ENCODE data around the gene GRM2. TPM values are rescaled to one million over a fixed set of nuclear protein-coding genes. Genes with fewer than 3 reads are reported as not detected.
A peak's percentile ranks its signal among the peaks of the same experiment; 100 is the strongest.

The GRM2 gene
- total RNA-seq, 4 donors from 2014 or later: 0.16 to 0.27 TPM; not detected in 2

GRCh38 chr3:51717947-51718346 is 11.1 kb downstream of the GRM2 start:
- 60 to 78% methylated on average over 1 to 7 of the region's 7 CpGs for WGBS, 2 donors (ENCODE audit: low coverage in 1 of 2)
- no peaks in the 10 kb centered on the region for H3K4me1 ChIP-seq
- DNase-seq: no peak
- in situ Hi-C loops (cut with MboI; ENCODE audit: low pct_ligation_motif_present in 1 of 4, low pct_unique_long_range_greater_than_20kb in 1 of 4, low sequenced_read_pairs in 3 of 4) (no loop called here), intact Hi-C loops (cut with DNase I; ENCODE audit: low total_unique reads) (no loop called here)
- no peaks in the 10 kb centered on the region for H3K36me3 ChIP-seq
- no peaks in the 10 kb centered on the region for H3K9me3 ChIP-seq
- H3K27me3 ChIP-seq: no peaks in the 10 kb centered on the region
- no peak overlapping the region for H3K4me3 ChIP-seq
- H3K27ac ChIP-seq: no peak overlapping the region
- TF ChIP-seq POLR2AphosphoS5 (IDR thresholded peaks at IDR 0.05): no peak
- TF ChIP-seq POLR2A (IDR thresholded peaks at IDR 0.05): no peak
- TF ChIP-seq EP300 (IDR thresholded peaks at IDR 0.05; ENCODE audit: low read depth): no peak
- no peak for TF ChIP-seq CTCF (IDR thresholded peaks at IDR 0.05)

GRCh38 chr3:51718547-51719409 is 11.9 kb downstream of the GRM2 start:
- H3K4me3 ChIP-seq: no peak overlapping the region
- peak; percentile 73 for DNase-seq
- 40% methylated on average over 16 of the region's 16 CpGs; no CpG with 5 or more reads in 1 of the 2 donors for WGBS, 2 donors (ENCODE audit: low coverage in 1 of 2)
- no peaks in the 10 kb centered on the region for H3K27me3 ChIP-seq
- TF ChIP-seq POLR2A (IDR thresholded peaks at IDR 0.05) (no peak), EP300 (IDR thresholded peaks at IDR 0.05; ENCODE audit: low read depth) (no peak), CTCF (IDR thresholded peaks at IDR 0.05) (peak; percentile 29 to 67 (median 57)), POLR2AphosphoS5 (IDR thresholded peaks at IDR 0.05) (no peak)
- in situ Hi-C loops (cut with MboI; ENCODE audit: low pct_ligation_motif_present in 1 of 4, low pct_unique_long_range_greater_than_20kb in 1 of 4, low sequenced_read_pairs in 3 of 4): no loop called here
- no peak overlapping the region for H3K27ac ChIP-seq
- intact Hi-C loops (cut with DNase I; ENCODE audit: low total_unique reads): no loop called here
- H3K36me3 ChIP-seq: no peaks in the 10 kb centered on the region
- H3K4me1 ChIP-seq: no peaks in the 10 kb centered on the region
- H3K9me3 ChIP-seq: no peaks in the 10 kb centered on the region

GRCh38 chr3:51719410-51720025 is 12.7 kb downstream of the GRM2 start:
- peak in 1 of 5 experiments; percentile 2 for TF ChIP-seq CTCF (IDR thresholded peaks at IDR 0.05)
- TF ChIP-seq EP300 (IDR thresholded peaks at IDR 0.05; ENCODE audit: low read depth): no peak
- Histone ChIP-seq H3K9me3 (no peaks in the 10 kb centered on the region), H3K36me3 (no peaks in the 10 kb centered on the region), H3K4me1 (no peaks in the 10 kb centered on the region), H3K27ac (no peak overlapping the region), H3K27me3 (no peaks in the 10 kb centered on the region), H3K4me3 (no peak overlapping the region)
- DNase-seq: no peak
- in situ Hi-C loops (cut with MboI; ENCODE audit: low pct_ligation_motif_present in 1 of 4, low pct_unique_long_range_greater_than_20kb in 1 of 4, low sequenced_read_pairs in 3 of 4): no loop called here
- intact Hi-C loops (cut with DNase I; ENCODE audit: low total_unique reads): no loop called here
- 51 to 69% methylated on average over 5 of the region's 5 CpGs for WGBS, 2 donors (ENCODE audit: low coverage in 1 of 2)

GRCh38 chr3:51720292-51721061 is 13.6 kb downstream of the GRM2 start:
- Histone ChIP-seq H3K4me3 (no peak overlapping the region), H3K9me3 (no peaks in the 10 kb centered on the region), H3K36me3 (no peaks in the 10 kb centered on the region), H3K27me3 (no peaks in the 10 kb centered on the region), H3K27ac (no peak overlapping the region), H3K4me1 (no peaks in the 10 kb centered on the region)
- in situ Hi-C loops (cut with MboI; ENCODE audit: low pct_ligation_motif_present in 1 of 4, low pct_unique_long_range_greater_than_20kb in 1 of 4, low sequenced_read_pairs in 3 of 4): no loop called here
- intact Hi-C loops (cut with DNase I; ENCODE audit: low total_unique reads): no loop called here
- 89 to 91% methylated on average over 3 to 12 of the region's 12 CpGs for WGBS, 2 donors (ENCODE audit: low coverage in 1 of 2)
- no peak for DNase-seq
- TF ChIP-seq POLR2AphosphoS5 (IDR thresholded peaks at IDR 0.05) (no peak), CTCF (IDR thresholded peaks at IDR 0.05) (no peak), EP300 (IDR thresholded peaks at IDR 0.05; ENCODE audit: low read depth) (no peak), POLR2A (IDR thresholded peaks at IDR 0.05) (no peak)

All from transverse colon (tissue), 4 donors.